GM12892 (cell line): Measurements from ENCODE around the gene SFN.
"Not testable (repeated sequence)": the region's sequence is repeated elsewhere in the genome, so short reads cannot be mapped to it uniquely, and the experiment has no call there.

Experiments
- DNase-seq: peaks from one replicate; pipeline ENCODE4 v3.0.0; 2011; ENCODE audit not compliant: insufficient read length
- FAIRE-seq: peaks from 2 replicates; lab custom pipeline; 2011; peaks lifted over from hg19 to GRCh38; lab: Jason Lieb, UNC
- POLR2A ChIP-seq: IDR thresholded peaks from 2 replicates; pipeline ENCODE4 v1.6.1; 2011; ENCODE audit warnings: low read depth, low read length, control low read depth
- POLR2AphosphoS5 ChIP-seq: IDR thresholded peaks from 2 replicates; pipeline ENCODE4 v1.6.1; 2011; ENCODE audit warnings: low read depth, low read length, control low read depth
- TAF1 ChIP-seq: IDR thresholded peaks from 2 replicates; pipeline ENCODE4 v1.6.1; 2011; ENCODE audit warnings: low read depth, mild to moderate bottlenecking, control low read depth, low read length, borderline replicate concordance

Gene SFN

GRCh38 chr1:26831059-26831458 lies 31.9 kb upstream of the SFN start:
- peak; percentile 14 for FAIRE-seq
- TF ChIP-seq POLR2A (no peak), POLR2AphosphoS5 (no peak), TAF1 (no peak)
- no peak for DNase-seq

- TF ChIP-seq POLR2A (no peak), POLR2AphosphoS5 (no peak), TAF1 (no peak)
- DNase-seq (no peak), FAIRE-seq (peak; percentile 17)
Measured at GRCh38 chr1:26831546-26832248, 31.3 kb upstream of the SFN start.

GRCh38 chr1:26832249-26832960 lies 30.5 kb upstream of the SFN start:
- FAIRE-seq = peak; percentile 40
- TF ChIP-seq POLR2A (no peak), POLR2AphosphoS5 (no peak), TAF1 (no peak)
- DNase-seq = no peak

- DNase-seq = peak; percentile 88
- peak; percentile 98 for FAIRE-seq
- peak; percentile 78 for TF ChIP-seq POLR2AphosphoS5
- peak; percentile 53; the same call in 1 of the 2 replicates for TF ChIP-seq TAF1
- TF ChIP-seq POLR2A = peak; percentile 78
Measured at GRCh38 chr1:26833432-26834405, 29.2 kb upstream of the SFN start.

GRCh38 chr1:26837665-26838064 lies 25.3 kb upstream of the SFN start:
- not testable (repeated sequence) for DNase-seq, FAIRE-seq

- peak; percentile 72 for DNase-seq
- FAIRE-seq = peak; percentile 99
- TF ChIP-seq POLR2A = no peak
- peak; percentile 60; the same call in 1 of the 2 replicates for TF ChIP-seq POLR2AphosphoS5
Measured at GRCh38 chr1:26838474-26839338, 24.2 kb upstream of the SFN start.

GRCh38 chr1:26839339-26839722 lies 23.6 kb upstream of the SFN start:
- DNase-seq = no peak
- TF ChIP-seq POLR2A (no peak), TAF1 (no peak), POLR2AphosphoS5 (no peak)
- FAIRE-seq = peak; percentile 82

GRCh38 chr1:26839779-26840178 lies 23.2 kb upstream of the SFN start:
- DNase-seq = no peak
- TF ChIP-seq POLR2A = no peak
- TF ChIP-seq TAF1 = no peak
- no peak for TF ChIP-seq POLR2AphosphoS5
- no peak for FAIRE-seq

- no peak for DNase-seq
- TF ChIP-seq POLR2A (no peak), POLR2AphosphoS5 (no peak), TAF1 (no peak)
- no peak for FAIRE-seq
Measured at GRCh38 chr1:26844424-26845196, 18.3 kb upstream of the SFN start.

- DNase-seq, FAIRE-seq: not testable (repeated sequence)
Measured at GRCh38 chr1:26847826-26848225, 15.1 kb upstream of the SFN start.

GRCh38 chr1:26848499-26848898 lies 14.4 kb upstream of the SFN start:
- no peak for TF ChIP-seq POLR2A
- no peak for TF ChIP-seq POLR2AphosphoS5
- no peak for TF ChIP-seq TAF1
- no peak for DNase-seq
- FAIRE-seq = no peak
